ENCODE results near the gene DNM3.
"Not testable (repeated sequence)": the region's sequence is repeated elsewhere in the genome, so short reads cannot be mapped to it uniquely, and the experiment has no call there.

Gene DNM3

GRCh38 chr1:171798311-171798710 lies 43.0 kb upstream of the DNM3 start:
- Mint-ChIP-seq H3K36me3 (ENCODE audit: low read depth) (peaks cover 29% of the 10 kb centered on the region), H3K4me1 (peaks cover 10% of the 10 kb centered on the region), H3K4me3 (no peak overlapping the region), H3K27me3 (ENCODE audit: low read depth) (no peaks in the 10 kb centered on the region), H3K9me3 (no peaks in the 10 kb centered on the region), H3K27ac (peak overlapping the region; percentile 32 to 87 (median 71))
- TF ChIP-seq CTCF (IDR thresholded peaks at IDR 0.05; ENCODE audit: unreplicated experiment in 3 of 3), result no peak

- no peaks in the 10 kb centered on the region for H3K27me3 Mint-ChIP-seq (ENCODE audit: low read depth)
- no peaks in the 10 kb centered on the region for H3K9me3 Mint-ChIP-seq
- TF ChIP-seq CTCF (IDR thresholded peaks at IDR 0.05; ENCODE audit: unreplicated experiment in 3 of 3), result no peak
- peak overlapping the region; percentile 32 to 87 (median 71) for H3K27ac Mint-ChIP-seq
- no peak overlapping the region for H3K4me3 Mint-ChIP-seq
- H3K4me1 Mint-ChIP-seq, result peaks cover 10% of the 10 kb centered on the region
- peaks cover 27% of the 10 kb centered on the region for H3K36me3 Mint-ChIP-seq (ENCODE audit: low read depth)
These were observed 42.5 kb upstream of the DNM3 start for GRCh38 chr1:171798765-171799164.

GRCh38 chr1:171799166-171799565 lies 42.1 kb upstream of the DNM3 start:
- Mint-ChIP-seq H3K36me3 (ENCODE audit: low read depth) (peaks cover 23% of the 10 kb centered on the region), H3K4me1 (peaks cover 10% of the 10 kb centered on the region), H3K27ac (peak overlapping the region; percentile 32 to 87 (median 71)), H3K27me3 (ENCODE audit: low read depth) (no peaks in the 10 kb centered on the region), H3K4me3 (no peak overlapping the region), H3K9me3 (no peaks in the 10 kb centered on the region)
- TF ChIP-seq CTCF (IDR thresholded peaks at IDR 0.05; ENCODE audit: unreplicated experiment in 3 of 3), result no peak

GRCh38 chr1:171799698-171800097 lies 41.6 kb upstream of the DNM3 start:
- H3K4me1 Mint-ChIP-seq; H3K27me3 Mint-ChIP-seq (ENCODE audit: low read depth); H3K9me3 Mint-ChIP-seq; H3K4me3 Mint-ChIP-seq: not testable (repeated sequence)
- Mint-ChIP-seq H3K27ac (peak overlapping the region in 1 of 3 experiments; percentile 87), H3K36me3 (ENCODE audit: low read depth) (peaks cover 17% of the 10 kb centered on the region)

GRCh38 chr1:171800342-171800741 lies 41.0 kb upstream of the DNM3 start:
- no peak for TF ChIP-seq CTCF (IDR thresholded peaks at IDR 0.05; ENCODE audit: unreplicated experiment in 3 of 3)
- Mint-ChIP-seq H3K27ac (peak overlapping the region in 1 of 3 experiments; percentile 8), H3K27me3 (ENCODE audit: low read depth) (no peaks in the 10 kb centered on the region), H3K4me1 (peaks cover 10% of the 10 kb centered on the region), H3K36me3 (ENCODE audit: low read depth) (peaks cover 13% of the 10 kb centered on the region), H3K9me3 (no peaks in the 10 kb centered on the region), H3K4me3 (no peak overlapping the region)

- Mint-ChIP-seq H3K4me1 (peaks cover 10% of the 10 kb centered on the region), H3K27me3 (ENCODE audit: low read depth) (no peaks in the 10 kb centered on the region), H3K9me3 (no peaks in the 10 kb centered on the region), H3K36me3 (ENCODE audit: low read depth) (peaks cover 12% of the 10 kb centered on the region), H3K27ac (peak overlapping the region in 2 of 3 experiments; percentile 36 to 60), H3K4me3 (no peak overlapping the region)
- no peak for TF ChIP-seq CTCF (IDR thresholded peaks at IDR 0.05; ENCODE audit: unreplicated experiment in 3 of 3)
These were observed 40.4 kb upstream of the DNM3 start for GRCh38 chr1:171800851-171801250.
